Mesenchymal stem cell (in vitro differentiated cells and primary cell): ENCODE measurements around the gene RGS14.

ENCODE experiments used
- DNase-seq: peaks from one replicate; pipeline ENCODE4 v3.0.0-alpha.2; 2013
- H2AFZ ChIP-seq: one replicate; pipeline ENCODE4 v1.6.1; 2013; ENCODE audit warnings: low read depth, mild to moderate bottlenecking, control low read depth, inconsistent platforms, low read length, moderate library complexity
- H2AK5ac ChIP-seq: 2 replicates; pipeline ENCODE4 v1.6.1; 2013; ENCODE audit warnings: low read length, moderate library complexity, mild to moderate bottlenecking, inconsistent platforms; ENCODE audit not compliant: severe bottlenecking
- H2BK120ac ChIP-seq: one replicate; pipeline ENCODE4 v1.6.1; 2013; ENCODE audit warnings: low read depth, mild to moderate bottlenecking, inconsistent platforms, low read length, moderate library complexity
- H2BK12ac ChIP-seq, 2 experiments: one replicate each; pipeline ENCODE4 v1.6.1; 2013; ENCODE audit warnings: inconsistent platforms in 2 of 2, low read length in 2 of 2, mild to moderate bottlenecking in 2 of 2, moderate library complexity in 2 of 2, control low read depth in 1 of 2
- H2BK15ac ChIP-seq: one replicate; pipeline ENCODE4 v1.6.1; 2013; ENCODE audit warnings: mild to moderate bottlenecking, low read depth, inconsistent platforms; ENCODE audit not compliant: poor library complexity, severe bottlenecking
- H2BK5ac ChIP-seq: 2 replicates; pipeline ENCODE4 v1.6.1; 2013; ENCODE audit warnings: low read depth, mild to moderate bottlenecking, low read length, control low read depth, inconsistent platforms; ENCODE audit not compliant: poor library complexity, severe bottlenecking
- H3K14ac ChIP-seq, 2 experiments: one replicate each; pipeline ENCODE4 v1.6.1; 2013; ENCODE audit warnings: inconsistent platforms in 2 of 2, low read length in 2 of 2, control low read depth in 1 of 2, mild to moderate bottlenecking in 1 of 2, moderate library complexity in 1 of 2
- H3K18ac ChIP-seq, 2 experiments: one replicate each; pipeline ENCODE4 v1.6.1; 2013; ENCODE audit warnings: inconsistent platforms in 2 of 2, low read length in 2 of 2, control low read depth in 1 of 2, low read depth in 1 of 2, mild to moderate bottlenecking in 1 of 2
- H3K23ac ChIP-seq, 2 experiments: one replicate each; pipeline ENCODE4 v1.6.1; 2013; ENCODE audit warnings: inconsistent platforms in 2 of 2, low read length in 2 of 2, mild to moderate bottlenecking in 2 of 2, moderate library complexity in 2 of 2, control low read depth in 1 of 2
- H3K27ac ChIP-seq: 2 replicates; pipeline ENCODE4 v1.5.1; 2013; ENCODE audit warnings: mild to moderate bottlenecking, moderate library complexity, low read length, control low read depth, inconsistent platforms; ENCODE audit not compliant: poor library complexity, severe bottlenecking
- H3K27me3 ChIP-seq, 2 experiments: 2 replicates each; pipeline versions ENCODE4 v1.6.1 to v1.7.0; 2013; ENCODE audit warnings: low read length in 2 of 2, mild to moderate bottlenecking in 2 of 2, moderate library complexity in 2 of 2, control low read depth in 1 of 2, inconsistent platforms in 1 of 2; ENCODE audit not compliant: control insufficient read depth in 1 of 2, insufficient read depth in 1 of 2
- H3K36me3 ChIP-seq, 2 experiments: 2 replicates each; pipeline versions ENCODE4 v1.6.1 to v1.7.0; 2013; ENCODE audit warnings: low read length in 2 of 2, control low read depth in 1 of 2, inconsistent platforms in 1 of 2, low read depth in 1 of 2, mild to moderate bottlenecking in 1 of 2; ENCODE audit not compliant: insufficient read depth in 2 of 2, control insufficient read depth in 1 of 2
- H3K4ac ChIP-seq, 2 experiments: one replicate each; pipeline ENCODE4 v1.6.1; 2013; ENCODE audit warnings: inconsistent platforms in 2 of 2, low read length in 2 of 2, mild to moderate bottlenecking in 2 of 2, moderate library complexity in 2 of 2, control low read depth in 1 of 2, low read depth in 1 of 2
- H3K4me1 ChIP-seq: 2 replicates; pipeline ENCODE4 v1.6.1; 2013; ENCODE audit warnings: low read depth, low read length, control low read depth; ENCODE audit not compliant: control insufficient read depth, insufficient read depth
- H3K4me2 ChIP-seq: 2 replicates; pipeline ENCODE4 v1.6.1; 2013; ENCODE audit warnings: low read length, mild to moderate bottlenecking, inconsistent platforms; ENCODE audit not compliant: poor library complexity, severe bottlenecking
- H3K4me3 ChIP-seq, 2 experiments: 2 replicates each; pipeline versions ENCODE4 v1.5.1 to v1.7.0; 2013; ENCODE audit warnings: low read length in 2 of 2, mild to moderate bottlenecking in 2 of 2, control low read depth in 1 of 2, low read depth in 1 of 2; ENCODE audit not compliant: insufficient read depth in 1 of 2
- H3K79me1 ChIP-seq: replicated peaks from 2 replicates; pipeline ENCODE4 v1.6.1; 2013; ENCODE audit warnings: mild to moderate bottlenecking, control low read depth, low read length, inconsistent platforms; ENCODE audit not compliant: poor library complexity, severe bottlenecking
- H3K9ac ChIP-seq: 2 replicates; pipeline ENCODE4 v1.7.0; 2013; ENCODE audit warnings: mild to moderate bottlenecking, low read length, moderate library complexity
- H3K9me3 ChIP-seq: 2 replicates; pipeline ENCODE4 v1.7.0; 2013; ENCODE audit warnings: mild to moderate bottlenecking, low read length; ENCODE audit not compliant: control insufficient read depth
- H4K8ac ChIP-seq: one replicate; pipeline ENCODE4 v1.6.1; 2013; ENCODE audit warnings: inconsistent platforms, mild to moderate bottlenecking, low read length, moderate library complexity
- H4K91ac ChIP-seq: one replicate; pipeline ENCODE4 v1.6.1; 2013; ENCODE audit warnings: mild to moderate bottlenecking, low read length, inconsistent platforms
- WGBS: methylation state at CpG from one replicate; pipeline ENCODE4 v1.1.7; 2013; ENCODE audit warnings: mixed read lengths; 5-methylcytosine and 5-hydroxymethylcytosine counted together

RGS14 gene

GRCh38 chr5:177405312-177405711, 47.6 kb downstream of the RGS14 start:
- Histone ChIP-seq H2BK120ac (no peak overlapping the region), H4K8ac (no peak overlapping the region), H2AFZ (no peak overlapping the region), H3K4me1 (peaks cover 27% of the 10 kb centered on the region), H3K9ac (no peak overlapping the region), H3K4ac (no peak overlapping the region), H3K23ac (no peak overlapping the region), H3K27ac (no peak overlapping the region), H3K36me3 (peaks cover 0 to 3% of the 10 kb centered on the region in 2 experiments), H3K4me3 (no peak overlapping the region), H4K91ac (peak overlapping the region; percentile 66), H3K9me3 (no peaks in the 10 kb centered on the region), H3K79me1 (no peaks in the 10 kb centered on the region), H2AK5ac (no peak overlapping the region), H3K14ac (no peak overlapping the region), H2BK15ac (peak overlapping the region; percentile 0), H3K27me3 (peaks cover 0 to 79% of the 10 kb centered on the region in 2 experiments), H3K18ac (no peak overlapping the region), H2BK5ac (no peak overlapping the region), H2BK12ac (no peak overlapping the region), H3K4me2 (no peak overlapping the region)
- no peak for DNase-seq
- WGBS = 100% methylated on average over 1 of the region's 2 CpGs

- no peak overlapping the region for H3K27ac ChIP-seq
- no peak overlapping the region for H3K4ac ChIP-seq
- H3K27me3 ChIP-seq = peaks cover 0 to 76% of the 10 kb centered on the region in 2 experiments
- H3K18ac ChIP-seq = no peak overlapping the region
- no peak overlapping the region for H3K9ac ChIP-seq
- H2AK5ac ChIP-seq = peak overlapping the region; percentile 17
- DNase-seq = no peak
- H3K79me1 ChIP-seq = no peaks in the 10 kb centered on the region
- H3K23ac ChIP-seq = no peak overlapping the region
- H4K8ac ChIP-seq = no peak overlapping the region
- H3K36me3 ChIP-seq = peaks cover 0 to 3% of the 10 kb centered on the region in 2 experiments
- H3K4me3 ChIP-seq = no peak overlapping the region
- H2BK120ac ChIP-seq = no peak overlapping the region
- no peak overlapping the region for H3K14ac ChIP-seq
- 96% methylated on average over 5 of the region's 5 CpGs for WGBS
- no peak overlapping the region for H4K91ac ChIP-seq
- no peak overlapping the region for H2BK15ac ChIP-seq
- H2BK12ac ChIP-seq = no peak overlapping the region
- H3K4me2 ChIP-seq = no peak overlapping the region
- no peak overlapping the region for H2AFZ ChIP-seq
- H3K4me1 ChIP-seq = peaks cover 26% of the 10 kb centered on the region
- H3K9me3 ChIP-seq = no peaks in the 10 kb centered on the region
- no peak overlapping the region for H2BK5ac ChIP-seq
Observed at GRCh38 chr5:177405805-177406204, 48.1 kb downstream of the RGS14 start.

GRCh38 chr5:177409043-177409801, 51.5 kb downstream of the RGS14 start, which contains the start of gene F12:
TSS of gene F12 (minus strand) at chr5:177409564. CDS start at chr5:177409527, 37 bp downstream.
- H4K8ac ChIP-seq = no peak within 1 kb of the TSS
- H3K4ac ChIP-seq = no peak within 1 kb of the TSS
- H3K4me2 ChIP-seq = no peak within 1 kb of the TSS
- H3K9ac ChIP-seq = no peak within 1 kb of the TSS
- no peak within 1 kb of the TSS for H3K23ac ChIP-seq
- H2BK120ac ChIP-seq = no peak within 1 kb of the TSS
- WGBS = 92% methylated on average over 9 of the region's 9 CpGs
- no peak within 1 kb of the TSS for H2AK5ac ChIP-seq
- H2AFZ ChIP-seq = no peak within 1 kb of the TSS
- no peak within 1 kb of the TSS for H2BK12ac ChIP-seq
- no peak for DNase-seq
- H3K18ac ChIP-seq = no peak within 1 kb of the TSS
- no peak within 1 kb of the TSS for H4K91ac ChIP-seq
- H3K79me1 ChIP-seq = no peaks in the 10 kb centered on the region
- H3K9me3 ChIP-seq = no peaks in the 10 kb centered on the region
- no peaks in the 10 kb centered on the region for H3K36me3 ChIP-seq
- H3K27ac ChIP-seq = no peak within 1 kb of the TSS
- peaks cover 0 to 64% of the 10 kb centered on the region in 2 experiments for H3K27me3 ChIP-seq
- H3K4me3 ChIP-seq = no peak within 1 kb of the TSS
- peaks cover 7% of the 10 kb centered on the region for H3K4me1 ChIP-seq
- H2BK5ac ChIP-seq = no peak within 1 kb of the TSS
- no peak within 1 kb of the TSS for H3K14ac ChIP-seq
- no peak within 1 kb of the TSS for H2BK15ac ChIP-seq

- no peak overlapping the region for H2BK12ac ChIP-seq
- H3K4me2 ChIP-seq = no peak overlapping the region
- H3K27me3 ChIP-seq = peaks cover 0 to 57% of the 10 kb centered on the region in 2 experiments
- H2BK15ac ChIP-seq = no peak overlapping the region
- no peaks in the 10 kb centered on the region for H3K4me1 ChIP-seq
- H4K91ac ChIP-seq = no peak overlapping the region
- H2AK5ac ChIP-seq = no peak overlapping the region
- no peak overlapping the region for H2BK120ac ChIP-seq
- no peak overlapping the region for H3K14ac ChIP-seq
- H3K9me3 ChIP-seq = no peaks in the 10 kb centered on the region
- no peak for DNase-seq
- no peak overlapping the region for H3K23ac ChIP-seq
- H3K4me3 ChIP-seq = no peak overlapping the region
- H3K79me1 ChIP-seq = no peaks in the 10 kb centered on the region
- no peak overlapping the region for H3K18ac ChIP-seq
- H2AFZ ChIP-seq = no peak overlapping the region
- H3K9ac ChIP-seq = no peak overlapping the region
- H3K4ac ChIP-seq = no peak overlapping the region
- H4K8ac ChIP-seq = no peak overlapping the region
- no peak overlapping the region for H2BK5ac ChIP-seq
- H3K27ac ChIP-seq = no peak overlapping the region
- WGBS = 77% methylated on average over 3 of the region's 3 CpGs
- H3K36me3 ChIP-seq = no peaks in the 10 kb centered on the region
Observed at GRCh38 chr5:177410575-177410974, 52.9 kb downstream of the RGS14 start.
